GM21447 (cell line): ENCODE results near the gene SMCHD1.
"Not testable (repeated sequence)": the region's sequence is repeated elsewhere in the genome, so short reads cannot be mapped to it uniquely, and the experiment has no call there.

Experiments used
- ATAC-seq: cut with Tn5 transposase; IDR thresholded peaks from one replicate; pipeline ENCODE4 v1.9.1; 2021; ENCODE audit not compliant: unreplicated experiment

SMCHD1 gene

DNA sequence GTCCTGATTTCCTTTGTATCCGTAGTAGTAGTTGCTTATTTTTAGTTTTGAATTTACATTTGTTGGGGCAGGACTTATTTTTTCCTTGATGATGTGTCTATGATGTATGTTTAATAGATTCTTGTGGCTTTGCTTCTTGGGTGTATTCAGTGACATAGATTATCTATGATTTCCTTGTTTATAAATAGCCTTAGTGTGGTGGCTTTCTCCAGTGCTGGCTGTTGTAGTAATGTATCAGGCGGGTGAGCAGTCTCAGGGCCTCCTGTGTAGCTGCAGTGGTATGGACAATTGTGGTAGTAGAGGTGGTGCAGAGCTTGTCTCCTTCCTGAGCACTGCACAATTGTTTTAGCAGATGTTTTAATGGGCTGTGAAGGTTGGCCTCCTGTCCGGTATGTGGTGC, 60.5 kb downstream of the SMCHD1 start:
- ATAC-seq: no peak

DNA sequence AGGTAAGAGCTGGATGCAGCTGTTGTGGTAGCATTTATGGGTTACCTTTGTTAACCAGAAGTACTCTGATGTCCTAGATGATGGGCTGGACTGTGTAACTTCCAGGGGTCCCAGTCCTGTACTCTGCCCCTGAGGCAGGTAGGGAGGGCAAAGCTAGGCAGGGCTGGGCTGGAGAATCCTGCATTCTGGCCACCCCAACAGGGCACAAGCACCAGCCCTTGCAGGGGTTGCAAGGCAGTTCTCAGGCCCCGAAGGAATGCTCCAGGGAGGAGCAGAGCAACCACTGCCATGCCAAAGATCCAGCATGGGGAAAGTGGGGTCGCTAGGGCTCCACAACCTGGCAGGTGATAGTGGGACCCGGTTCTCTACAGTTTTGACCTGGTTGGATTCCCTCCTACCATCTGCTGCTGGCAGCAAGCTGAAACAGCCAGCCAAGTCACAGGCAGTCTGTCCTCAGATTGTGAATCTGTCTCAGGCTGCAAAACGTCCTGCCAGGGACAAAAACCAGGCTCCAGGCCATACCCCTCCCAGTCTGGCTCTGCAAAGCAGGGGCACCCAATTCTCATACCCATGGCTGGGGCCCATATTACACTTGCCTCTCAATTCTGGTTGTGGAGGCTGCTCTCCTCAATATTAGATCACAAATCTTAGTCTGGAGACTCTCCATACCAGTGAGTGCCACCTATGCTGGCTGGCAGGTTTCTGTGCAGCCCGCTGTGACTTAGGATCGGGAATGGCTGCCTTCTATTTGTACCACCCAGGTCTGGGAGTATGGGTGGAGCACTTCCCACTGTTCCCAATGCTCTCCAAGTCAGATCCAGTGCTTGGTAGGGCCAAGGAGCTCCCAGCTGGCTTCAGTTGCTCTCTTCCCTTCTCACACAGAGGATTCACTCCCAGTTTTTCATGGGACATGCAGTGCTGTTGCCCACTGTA, 61.1 kb downstream of the SMCHD1 start:
- no peak for ATAC-seq

DNA sequence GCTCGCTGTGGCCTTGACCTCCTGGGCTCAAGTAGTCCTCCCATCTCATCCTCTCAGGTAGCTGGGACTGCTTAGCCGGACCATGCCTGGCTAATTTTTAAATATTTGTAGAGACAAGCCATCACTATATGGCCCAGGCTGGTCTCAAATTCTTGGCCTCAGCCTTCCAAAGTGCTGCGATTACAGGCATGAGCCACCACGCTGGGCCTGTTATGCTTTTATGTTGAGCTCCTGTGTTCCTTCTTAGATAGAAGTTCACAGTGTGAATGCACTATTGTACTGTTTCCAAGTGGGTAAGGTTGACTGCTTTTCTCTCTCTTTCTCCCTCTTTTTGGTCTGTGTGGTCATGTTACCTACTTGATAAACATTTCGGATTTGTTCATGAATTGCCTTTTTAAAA, 61.9 kb downstream of the SMCHD1 start:
- ATAC-seq: no peak

DNA sequence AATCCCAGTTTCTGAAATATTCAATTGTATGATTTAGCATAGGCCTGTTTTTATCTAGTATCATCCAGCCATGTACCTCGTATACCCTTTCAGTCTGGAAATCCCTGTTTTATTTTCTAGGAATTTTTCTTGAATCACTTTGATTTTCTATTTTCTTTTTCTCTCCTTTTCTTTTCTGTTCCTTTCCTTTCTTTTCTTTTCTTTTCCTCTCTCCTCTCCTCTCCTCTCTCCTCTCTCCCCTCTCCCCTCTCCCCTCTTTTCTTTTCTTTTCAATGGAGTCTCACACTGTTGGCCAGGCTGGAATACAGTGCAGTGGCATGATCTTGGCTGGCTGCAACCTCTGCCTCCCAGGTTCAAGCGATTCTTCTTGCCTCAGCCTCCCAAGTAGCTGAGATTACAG, 63.5 kb downstream of the SMCHD1 start:
- ATAC-seq: no peak

- no peak for ATAC-seq
These were observed 67.7 kb downstream of the SMCHD1 start for GRCh38 chr18:2723207-2723606.

DNA sequence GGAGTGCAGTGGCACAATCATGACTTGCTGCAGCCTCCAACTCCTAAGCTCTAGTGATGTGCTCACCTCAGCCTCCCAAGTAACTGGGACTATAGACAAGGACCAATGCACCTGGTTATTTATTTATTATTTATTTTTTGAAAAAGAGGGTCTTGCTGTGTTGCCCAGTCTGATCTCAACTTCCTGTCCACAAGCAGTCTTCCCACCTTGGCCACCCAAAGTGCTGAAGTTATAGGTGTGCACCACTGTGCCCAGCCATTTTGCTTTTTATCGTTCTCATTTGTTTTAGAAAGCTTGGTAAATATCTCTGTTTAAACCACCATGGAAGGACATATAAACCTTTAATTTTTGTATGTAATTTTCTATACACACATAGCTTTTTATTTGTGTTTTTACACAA, 74.2 kb downstream of the SMCHD1 start:
- ATAC-seq: no peak

- ATAC-seq: no peak
These were observed 81.3 kb downstream of the SMCHD1 start for GRCh38 chr18:2736823-2737222.

- not testable (repeated sequence) for ATAC-seq
These were observed 84.6 kb downstream of the SMCHD1 start for GRCh38 chr18:2740082-2740481.

GRCh38 chr18:2746274-2746673, 90.7 kb downstream of the SMCHD1 start:
- no peak for ATAC-seq

- no peak for ATAC-seq
These were observed 102.8 kb downstream of the SMCHD1 start for GRCh38 chr18:2758309-2758708.

- ATAC-seq: no peak
These were observed 119.1 kb downstream of the SMCHD1 start for GRCh38 chr18:2774669-2775068.

DNA sequence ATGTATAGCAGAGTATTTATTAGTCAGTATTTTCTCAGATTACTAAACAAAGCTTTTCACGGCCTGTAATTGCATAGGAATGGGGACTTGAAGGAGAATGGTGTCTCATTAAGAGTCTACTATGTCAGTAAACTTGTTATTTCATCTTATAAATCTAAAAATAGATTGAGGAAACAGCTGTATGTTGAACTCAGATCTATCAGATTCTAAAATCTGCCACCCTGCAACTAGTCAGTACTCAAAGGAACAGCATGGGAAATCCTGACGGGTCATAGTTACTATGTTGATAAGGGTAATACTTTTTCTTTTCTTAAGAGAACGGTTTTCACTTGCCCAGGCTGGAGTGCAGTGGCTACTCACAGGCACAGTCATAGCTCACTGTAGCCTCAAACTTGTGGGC, 121.1 kb downstream of the SMCHD1 start:
- no peak for ATAC-seq

DNA sequence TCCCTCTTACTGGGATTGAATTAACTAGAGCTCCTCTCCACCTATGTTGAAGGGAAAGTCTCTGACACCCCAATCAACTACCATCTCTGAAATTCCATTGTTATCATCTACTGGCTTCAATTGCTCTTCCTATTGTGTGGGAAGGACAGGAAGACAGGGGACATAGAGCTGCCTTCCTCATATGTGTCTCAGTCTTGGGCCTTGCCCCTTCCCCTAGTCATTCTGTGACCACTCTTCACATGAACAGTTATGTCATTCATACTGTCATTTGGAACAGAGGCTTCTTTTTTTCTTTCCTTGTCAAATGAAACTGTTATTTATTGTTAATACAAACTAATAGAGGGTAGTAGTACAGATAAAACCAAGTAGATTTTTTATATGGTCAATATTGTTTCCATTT, 121.7 kb downstream of the SMCHD1 start:
- no peak for ATAC-seq

DNA sequence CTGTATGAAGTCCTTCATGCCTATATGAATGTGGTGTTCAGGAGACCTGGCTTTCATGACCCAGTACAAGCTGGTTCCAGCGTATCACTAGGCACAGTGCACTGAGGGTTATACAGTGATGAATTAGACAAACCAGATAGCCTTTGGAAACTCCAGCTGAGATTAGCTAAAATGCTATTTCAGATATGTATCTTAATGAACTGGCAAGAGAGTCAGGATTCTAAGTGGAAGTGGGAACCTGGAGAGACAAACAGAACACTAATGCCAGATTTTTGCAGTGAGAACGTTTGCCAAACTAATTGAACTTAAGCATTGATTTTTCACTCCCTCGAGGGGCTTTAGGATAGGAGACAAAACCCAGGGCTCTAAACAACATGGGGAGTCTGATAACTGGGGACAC, 125.2 kb downstream of the SMCHD1 start:
- ATAC-seq: no peak

- no peak for ATAC-seq
These were observed 131.7 kb downstream of the SMCHD1 start for GRCh38 chr18:2787225-2787624.

GRCh38 chr18:2792395-2792794, 136.9 kb downstream of the SMCHD1 start:
- no peak for ATAC-seq

GRCh38 chr18:2794159-2794558, 138.6 kb downstream of the SMCHD1 start:
- ATAC-seq: no peak

DNA sequence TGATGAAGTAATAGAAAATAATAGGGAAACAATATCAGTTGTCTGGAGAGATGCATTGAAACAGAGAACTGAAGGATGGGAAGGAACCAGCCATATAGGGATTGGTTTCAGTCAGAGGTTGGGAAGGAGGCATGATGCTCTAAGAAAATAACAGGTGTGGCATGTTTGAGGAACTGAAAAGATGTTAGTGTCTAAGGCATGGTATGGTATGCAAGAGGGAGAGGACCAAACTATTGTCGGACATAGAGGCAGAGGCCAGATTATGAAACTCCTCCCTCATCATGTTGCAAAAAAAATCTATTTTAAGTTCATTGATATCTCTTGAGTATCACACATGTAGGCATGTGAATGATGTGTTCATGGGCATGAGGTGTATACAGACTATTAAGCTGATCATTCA, 142.4 kb downstream of the SMCHD1 start:
- ATAC-seq: no peak

DNA sequence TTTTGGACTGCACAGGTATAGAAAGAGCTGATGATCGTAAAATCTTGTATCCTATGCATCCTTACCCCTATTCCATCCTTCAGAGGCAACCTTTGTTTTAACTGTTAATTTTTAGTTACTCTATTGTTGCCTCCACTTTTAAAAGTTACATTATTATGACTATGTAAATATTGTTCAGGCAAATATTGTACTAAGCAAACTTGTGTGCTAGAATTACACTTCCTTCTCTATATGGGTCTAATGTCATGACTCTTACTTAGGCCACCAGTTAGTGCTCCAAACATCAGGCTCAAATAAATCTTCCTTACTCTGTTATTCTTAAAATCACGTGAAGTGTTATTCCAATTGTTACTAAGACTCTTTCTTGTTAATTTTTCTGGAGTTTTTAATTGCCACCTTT, 143.8 kb downstream of the SMCHD1 start:
- no peak for ATAC-seq

DNA sequence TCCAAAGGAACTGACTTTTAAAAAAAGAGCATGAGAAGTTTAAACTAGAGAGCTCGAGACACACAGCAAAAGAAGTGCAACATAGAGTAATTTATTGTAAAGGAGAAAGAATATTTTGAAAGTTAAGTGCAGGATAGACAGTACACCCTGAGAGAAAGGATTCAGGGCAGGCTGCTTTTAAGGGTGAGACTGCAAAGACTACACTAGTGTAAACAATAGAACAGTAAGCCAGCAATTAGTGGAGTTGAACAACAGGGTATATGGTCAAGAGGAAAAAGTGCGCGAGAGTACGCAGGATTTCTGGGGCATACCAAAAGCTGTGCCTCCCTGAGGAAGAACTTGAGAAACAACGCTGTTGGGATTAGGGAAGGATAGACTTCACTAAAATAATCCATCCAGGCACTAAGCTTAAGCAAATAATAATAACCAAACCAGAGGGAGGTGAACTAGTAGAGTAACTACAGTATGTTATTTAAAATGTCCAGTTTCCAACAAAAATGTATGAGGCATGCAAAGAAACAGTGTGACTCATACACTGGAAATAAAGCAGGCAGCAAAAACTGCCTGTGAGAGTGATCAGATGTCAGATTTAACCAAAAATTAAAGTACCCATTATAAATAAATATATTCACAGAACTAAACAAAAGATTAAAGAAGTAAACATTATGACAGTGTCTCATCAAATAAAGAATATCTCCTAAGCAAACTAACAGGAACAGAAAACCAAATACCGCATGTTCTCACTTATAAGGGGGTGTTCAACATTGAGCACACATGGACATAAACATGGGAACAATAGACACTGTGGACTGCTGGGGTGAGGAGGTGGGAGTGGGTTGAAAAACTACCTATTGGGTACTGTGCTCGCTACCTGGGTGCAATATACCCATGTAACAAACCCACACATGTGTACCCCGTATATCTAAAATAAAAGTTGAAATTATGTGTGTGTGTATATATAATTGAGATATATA, 150.7 kb downstream of the SMCHD1 start:
- no peak for ATAC-seq

- not testable (repeated sequence) for ATAC-seq
These were observed 153.1 kb downstream of the SMCHD1 start for GRCh38 chr18:2808640-2809039.
